ENCODE results near the gene ABCB6.

GRCh38 chr2:219244789-219245147 is 26.0 kb upstream of the ABCB6 start:
- TF ChIP-seq POLR2A (IDR thresholded peaks at IDR 0.05; ENCODE audit: low read length): no peak
- TF ChIP-seq GATA1 (IDR thresholded peaks at IDR 0.05; ENCODE audit: low read depth, low read length): no peak

All from erythroblast (primary cell).